ENCODE results near the gene TPSB2. TPM values are rescaled to one million over a fixed set of nuclear protein-coding genes. Genes with fewer than 3 reads are reported as not detected.
"Not testable (repeated sequence)": the region's sequence is repeated elsewhere in the genome, so short reads cannot be mapped to it uniquely, and the experiment has no call there.

TPSB2 gene
- total RNA-seq, 1 experiment from 2014 or later = not detected

- no peak for DNase-seq (ENCODE audit: low spot score)
- in situ Hi-C loops (cut with HindIII; ENCODE audit: low sequenced_read_pairs) = no loop called here
Observed at GRCh38 chr16:1244881-1245280, 14.9 kb upstream of the TPSB2 start.

GRCh38 chr16:1243907-1244850, 14.2 kb upstream of the TPSB2 start:
- in situ Hi-C loops (cut with HindIII; ENCODE audit: low sequenced_read_pairs); DNase-seq (ENCODE audit: low spot score): not testable (repeated sequence)

- DNase-seq (ENCODE audit: low spot score); in situ Hi-C loops (cut with HindIII; ENCODE audit: low sequenced_read_pairs): not testable (repeated sequence)
Observed at GRCh38 chr16:1243363-1243762, 13.4 kb upstream of the TPSB2 start.

GRCh38 chr16:1241081-1241480, 11.1 kb upstream of the TPSB2 start:
- in situ Hi-C loops (cut with HindIII; ENCODE audit: low sequenced_read_pairs); DNase-seq (ENCODE audit: low spot score): not testable (repeated sequence)

- in situ Hi-C loops (cut with HindIII; ENCODE audit: low sequenced_read_pairs); DNase-seq (ENCODE audit: low spot score): not testable (repeated sequence)
Observed at GRCh38 chr16:1240436-1240835, 10.5 kb upstream of the TPSB2 start, which contains the start of gene TPSAB1. TPSAB1 (plus strand) TSS chr16:1240705; CDS start chr16:1240939, 234 bp downstream.

- DNase-seq (ENCODE audit: low spot score) = not testable (repeated sequence)
Observed at GRCh38 chr16:1239575-1239974, 9.6 kb upstream of the TPSB2 start.

GRCh38 chr16:1238909-1239308, 8.9 kb upstream of the TPSB2 start:
- in situ Hi-C loops (cut with HindIII; ENCODE audit: low sequenced_read_pairs); DNase-seq (ENCODE audit: low spot score): not testable (repeated sequence)

More at GRCh38 chr16:1239575-1239974, 9.6 kb upstream of the TPSB2 start:
- in situ Hi-C loops (cut with HindIII; ENCODE audit: low sequenced_read_pairs) = not testable (repeated sequence)

- in situ Hi-C loops (cut with HindIII; ENCODE audit: low sequenced_read_pairs) = no loop called here
- DNase-seq (ENCODE audit: low spot score) = no peak
Observed at GRCh38 chr16:1237990-1238389, 8.0 kb upstream of the TPSB2 start.

GRCh38 chr16:1236659-1237058, 6.7 kb upstream of the TPSB2 start:
- DNase-seq (ENCODE audit: low spot score); in situ Hi-C loops (cut with HindIII; ENCODE audit: low sequenced_read_pairs): not testable (repeated sequence)

- DNase-seq (ENCODE audit: low spot score); in situ Hi-C loops (cut with HindIII; ENCODE audit: low sequenced_read_pairs): not testable (repeated sequence)
Observed at GRCh38 chr16:1232049-1232748, 2.2 kb upstream of the TPSB2 start.

- not testable (repeated sequence) for DNase-seq (ENCODE audit: low spot score)
Observed at GRCh38 chr16:1231301-1231700, 1.3 kb upstream of the TPSB2 start.

GRCh38 chr16:1230471-1231212, 658 bp upstream of the TPSB2 start:
- in situ Hi-C loops (cut with HindIII; ENCODE audit: low sequenced_read_pairs); DNase-seq (ENCODE audit: low spot score): not testable (repeated sequence)

More at GRCh38 chr16:1231301-1231700, 1.3 kb upstream of the TPSB2 start:
- in situ Hi-C loops (cut with HindIII; ENCODE audit: low sequenced_read_pairs) = not testable (repeated sequence)

- DNase-seq (ENCODE audit: low spot score); in situ Hi-C loops (cut with HindIII; ENCODE audit: low sequenced_read_pairs): not testable (repeated sequence)
Observed at GRCh38 chr16:1229476-1229875, 508 bp downstream of the TPSB2 start.

- DNase-seq (ENCODE audit: low spot score); in situ Hi-C loops (cut with HindIII; ENCODE audit: low sequenced_read_pairs): not testable (repeated sequence)
Observed at GRCh38 chr16:1228227-1228626, 1.8 kb downstream of the TPSB2 start.

GRCh38 chr16:1226692-1227091, 3.3 kb downstream of the TPSB2 start:
- DNase-seq (ENCODE audit: low spot score); in situ Hi-C loops (cut with HindIII; ENCODE audit: low sequenced_read_pairs): not testable (repeated sequence)

GRCh38 chr16:1225728-1226311, 4.2 kb downstream of the TPSB2 start:
- in situ Hi-C loops (cut with HindIII; ENCODE audit: low sequenced_read_pairs); DNase-seq (ENCODE audit: low spot score): not testable (repeated sequence)

GRCh38 chr16:1225051-1225451, 4.9 kb downstream of the TPSB2 start, which contains the start of gene TPSG1:
TPSG1 (minus strand) TSS chr16:1225268; CDS start chr16:1225252, 16 bp downstream.
- in situ Hi-C loops (cut with HindIII; ENCODE audit: low sequenced_read_pairs) = no loop called here
- no peak for DNase-seq (ENCODE audit: low spot score)

- no peak for DNase-seq (ENCODE audit: low spot score)
- in situ Hi-C loops (cut with HindIII; ENCODE audit: low sequenced_read_pairs) = no loop called here
Observed at GRCh38 chr16:1224558-1224957, 5.4 kb downstream of the TPSB2 start.
